Activated naive CD8-positive, alpha-beta T cell treated with anti-CD3 and anti-CD28 coated beads for 36 hours (primary cell): ENCODE results near the gene EMID1. TPM values are rescaled to one million over a fixed set of nuclear protein-coding genes. Genes with fewer than 3 reads are reported as not detected.

Experiments used
- DNase-seq: peaks from one replicate; pipeline ENCODE4 v3.0.0; 2021
- H3K27ac Mint-ChIP-seq: one replicate; pipeline ENCODE4 v1.8.0; 2022; ENCODE audit warnings: mild to moderate bottlenecking, moderate library complexity, mixed read lengths
- H3K27me3 Mint-ChIP-seq: one replicate; pipeline ENCODE4 v1.8.0; 2022; ENCODE audit warnings: mild to moderate bottlenecking, mixed read lengths
- H3K36me3 Mint-ChIP-seq: one replicate; pipeline ENCODE4 v1.8.0; 2021; ENCODE audit warnings: mild to moderate bottlenecking, mixed read lengths
- H3K4me1 Mint-ChIP-seq: one replicate; pipeline ENCODE4 v1.8.0; 2021; ENCODE audit warnings: mixed read lengths
- H3K4me3 Mint-ChIP-seq: one replicate; pipeline ENCODE4 v1.8.0; 2022; ENCODE audit warnings: mild to moderate bottlenecking, moderate library complexity, mixed read lengths
- H3K9me3 Mint-ChIP-seq: one replicate; pipeline ENCODE4 v1.8.0; 2022; ENCODE audit warnings: mixed read lengths
- total RNA-seq, 2 experiments: library from RNA; stranded (reverse); gene quantifications; one replicate each; pipeline ENCODE4 v1.2.3, GENCODE V29; 2021

EMID1 gene
- total RNA-seq, 2 experiments from 2014 or later = not detected

GRCh38 chr22:29184849-29185490 is 20.7 kb upstream of the EMID1 start:
- Mint-ChIP-seq H3K4me3 (no peak overlapping the region), H3K4me1 (no peaks in the 10 kb centered on the region), H3K36me3 (no peaks in the 10 kb centered on the region), H3K9me3 (no peaks in the 10 kb centered on the region), H3K27ac (no peak overlapping the region), H3K27me3 (peaks cover 15% of the 10 kb centered on the region)
- DNase-seq = no peak

- peaks cover 4% of the 10 kb centered on the region for H3K27me3 Mint-ChIP-seq
- no peak overlapping the region for H3K27ac Mint-ChIP-seq
- no peaks in the 10 kb centered on the region for H3K4me1 Mint-ChIP-seq
- no peak overlapping the region for H3K4me3 Mint-ChIP-seq
- H3K9me3 Mint-ChIP-seq = no peaks in the 10 kb centered on the region
- DNase-seq = no peak
- no peaks in the 10 kb centered on the region for H3K36me3 Mint-ChIP-seq
These were observed 19.4 kb upstream of the EMID1 start for GRCh38 chr22:29186302-29186701.

- H3K27me3 Mint-ChIP-seq = peaks cover 4% of the 10 kb centered on the region
- H3K9me3 Mint-ChIP-seq = no peaks in the 10 kb centered on the region
- H3K27ac Mint-ChIP-seq = no peak overlapping the region
- H3K4me1 Mint-ChIP-seq = no peaks in the 10 kb centered on the region
- no peaks in the 10 kb centered on the region for H3K36me3 Mint-ChIP-seq
- DNase-seq = no peak
- H3K4me3 Mint-ChIP-seq = no peak overlapping the region
These were observed 17.9 kb upstream of the EMID1 start for GRCh38 chr22:29187831-29188230.

GRCh38 chr22:29190051-29190450 is 15.6 kb upstream of the EMID1 start:
- Mint-ChIP-seq H3K27ac (no peak overlapping the region), H3K27me3 (peaks cover 7% of the 10 kb centered on the region), H3K9me3 (no peaks in the 10 kb centered on the region), H3K4me1 (no peaks in the 10 kb centered on the region), H3K36me3 (peaks cover 2% of the 10 kb centered on the region), H3K4me3 (no peak overlapping the region)
- no peak for DNase-seq

GRCh38 chr22:29190918-29191317 is 14.8 kb upstream of the EMID1 start:
- Mint-ChIP-seq H3K27ac (no peak overlapping the region), H3K9me3 (no peaks in the 10 kb centered on the region), H3K4me1 (no peaks in the 10 kb centered on the region), H3K36me3 (peaks cover 4% of the 10 kb centered on the region), H3K4me3 (no peak overlapping the region), H3K27me3 (peaks cover 8% of the 10 kb centered on the region)
- no peak for DNase-seq

- Mint-ChIP-seq H3K4me1 (no peaks in the 10 kb centered on the region), H3K4me3 (no peak overlapping the region), H3K27me3 (peaks cover 8% of the 10 kb centered on the region), H3K36me3 (peaks cover 4% of the 10 kb centered on the region), H3K27ac (no peak overlapping the region), H3K9me3 (no peaks in the 10 kb centered on the region)
- no peak for DNase-seq
These were observed 12.7 kb upstream of the EMID1 start for GRCh38 chr22:29193021-29193420.

GRCh38 chr22:29194184-29194583 is 11.5 kb upstream of the EMID1 start:
- Mint-ChIP-seq H3K36me3 (peaks cover 4% of the 10 kb centered on the region), H3K4me1 (no peaks in the 10 kb centered on the region), H3K27me3 (peaks cover 3% of the 10 kb centered on the region), H3K9me3 (no peaks in the 10 kb centered on the region), H3K4me3 (no peak overlapping the region), H3K27ac (no peak overlapping the region)
- DNase-seq = no peak

- Mint-ChIP-seq H3K27ac (no peak overlapping the region), H3K36me3 (peaks cover 4% of the 10 kb centered on the region), H3K9me3 (no peaks in the 10 kb centered on the region), H3K4me1 (no peaks in the 10 kb centered on the region), H3K4me3 (no peak overlapping the region), H3K27me3 (peaks cover 11% of the 10 kb centered on the region)
- no peak for DNase-seq
These were observed 10.4 kb upstream of the EMID1 start for GRCh38 chr22:29195118-29195963.

GRCh38 chr22:29195964-29196666 is 9.6 kb upstream of the EMID1 start:
- H3K4me3 Mint-ChIP-seq = no peak overlapping the region
- H3K36me3 Mint-ChIP-seq = peaks cover 4% of the 10 kb centered on the region
- peaks cover 19% of the 10 kb centered on the region for H3K27me3 Mint-ChIP-seq
- H3K27ac Mint-ChIP-seq = no peak overlapping the region
- no peaks in the 10 kb centered on the region for H3K9me3 Mint-ChIP-seq
- DNase-seq = no peak
- H3K4me1 Mint-ChIP-seq = no peaks in the 10 kb centered on the region

- peaks cover 8% of the 10 kb centered on the region for H3K4me1 Mint-ChIP-seq
- no peaks in the 10 kb centered on the region for H3K9me3 Mint-ChIP-seq
- peaks cover 4% of the 10 kb centered on the region for H3K36me3 Mint-ChIP-seq
- peaks cover 29% of the 10 kb centered on the region for H3K27me3 Mint-ChIP-seq
- no peak overlapping the region for H3K27ac Mint-ChIP-seq
- DNase-seq = no peak
- H3K4me3 Mint-ChIP-seq = no peak overlapping the region
These were observed 8.6 kb upstream of the EMID1 start for GRCh38 chr22:29197096-29197495.

GRCh38 chr22:29198240-29198639 is 7.5 kb upstream of the EMID1 start:
- H3K27ac Mint-ChIP-seq = no peak overlapping the region
- H3K4me1 Mint-ChIP-seq = peaks cover 18% of the 10 kb centered on the region
- H3K36me3 Mint-ChIP-seq = peaks cover 4% of the 10 kb centered on the region
- no peaks in the 10 kb centered on the region for H3K9me3 Mint-ChIP-seq
- peaks cover 31% of the 10 kb centered on the region for H3K27me3 Mint-ChIP-seq
- H3K4me3 Mint-ChIP-seq = no peak overlapping the region
- DNase-seq = no peak

GRCh38 chr22:29199702-29200400 is 5.8 kb upstream of the EMID1 start:
- no peak overlapping the region for H3K4me3 Mint-ChIP-seq

GRCh38 chr22:29200901-29201300 is 4.8 kb upstream of the EMID1 start:
- Mint-ChIP-seq H3K27me3 (peaks cover 44% of the 10 kb centered on the region), H3K27ac (no peak overlapping the region), H3K36me3 (no peaks in the 10 kb centered on the region), H3K4me1 (peaks cover 22% of the 10 kb centered on the region), H3K4me3 (no peak overlapping the region), H3K9me3 (no peaks in the 10 kb centered on the region)
- no peak for DNase-seq

More at GRCh38 chr22:29199702-29200400, 5.8 kb upstream of the EMID1 start:
- Mint-ChIP-seq H3K9me3 (no peaks in the 10 kb centered on the region), H3K27me3 (peaks cover 41% of the 10 kb centered on the region), H3K27ac (no peak overlapping the region), H3K4me1 (peaks cover 22% of the 10 kb centered on the region), H3K36me3 (peaks cover 4% of the 10 kb centered on the region)
- no peak for DNase-seq

GRCh38 chr22:29201782-29202181 is 3.9 kb upstream of the EMID1 start:
- Mint-ChIP-seq H3K4me1 (peaks cover 22% of the 10 kb centered on the region), H3K27ac (no peak overlapping the region), H3K9me3 (no peaks in the 10 kb centered on the region), H3K27me3 (peaks cover 50% of the 10 kb centered on the region), H3K36me3 (no peaks in the 10 kb centered on the region), H3K4me3 (no peak overlapping the region)
- DNase-seq = no peak
